Erythroblast (primary cell): ENCODE results near the gene WASF2.

Experiments
- GATA1 ChIP-seq: IDR thresholded peaks from 2 replicates; pipeline ENCODE4 v1.6.1; 2011; ENCODE audit warnings: low read depth, mild to moderate bottlenecking, control low read depth, low read length, moderate library complexity
- POLR2A ChIP-seq: IDR thresholded peaks from 2 replicates; pipeline ENCODE4 v1.6.1; 2011; ENCODE audit warnings: mild to moderate bottlenecking, low read length

GRCh38 chr1:27523337-27524020, 33.5 kb upstream of the WASF2 start:
- TF ChIP-seq POLR2A (no peak), GATA1 (no peak)
